CD4-positive, CD25-positive, alpha-beta regulatory T cell (primary cell): ENCODE results near the gene CHST3. TPM values are rescaled to one million over a fixed set of nuclear protein-coding genes. Genes with fewer than 3 reads are reported as not detected.
"Not testable (repeated sequence)": the region's sequence is repeated elsewhere in the genome, so short reads cannot be mapped to it uniquely, and the experiment has no call there.

ENCODE experiments used
- ATAC-seq, 2 donors: fragments of 150-1000 bp; cut with Tn5 transposase; one replicate each; pipeline ENCODE4 v1.10.0; 2021; ENCODE audit warnings: low read depth in 2 of 2, moderate number of reproducible peaks in 2 of 2, moderate library complexity in 1 of 2
- DNase-seq, 3 donors: peaks; one replicate each; pipeline versions ENCODE4 v3.0.0 to v3.0.0-alpha.2; 2012 to 2022; ENCODE audit warnings: mixed read lengths in 1 of 3
- H3K27ac ChIP-seq: one replicate; pipeline ENCODE4 v1.7.0; 2013; ENCODE audit warnings: mild to moderate bottlenecking, low read length; ENCODE audit not compliant: insufficient read depth, poor library complexity, severe bottlenecking
- H3K27me3 ChIP-seq: one replicate; pipeline ENCODE4 v1.7.0; 2013; ENCODE audit warnings: low read length; ENCODE audit not compliant: control insufficient read depth, insufficient read depth
- H3K36me3 ChIP-seq: one replicate; pipeline ENCODE4 v1.7.0; 2013; ENCODE audit warnings: mild to moderate bottlenecking, low read length, moderate library complexity; ENCODE audit not compliant: control insufficient read depth, insufficient read depth
- H3K4me1 ChIP-seq: 2 replicates; pipeline ENCODE4 v1.7.0; 2013; ENCODE audit warnings: mild to moderate bottlenecking, low read length; ENCODE audit not compliant: insufficient read depth, control insufficient read depth, poor library complexity, severe bottlenecking
- H3K4me3 ChIP-seq: one replicate; pipeline ENCODE4 v1.7.0; 2013; ENCODE audit warnings: low read depth, mild to moderate bottlenecking, low read length, moderate library complexity
- H3K9me3 ChIP-seq, 2 experiments: 1 replicate in 1 of 2; 2 replicates in 1 of 2; pipeline ENCODE4 v1.7.0; 2013; ENCODE audit warnings: low read length in 2 of 2, mild to moderate bottlenecking in 1 of 2, moderate library complexity in 1 of 2; ENCODE audit not compliant: control insufficient read depth in 2 of 2
- H3K27ac Mint-ChIP-seq, 3 donors: one replicate each; pipeline ENCODE4 v1.8.0; 2020 to 2022; ENCODE audit warnings: mild to moderate bottlenecking in 3 of 3, mixed read lengths in 3 of 3, moderate library complexity in 2 of 3
- H3K27me3 Mint-ChIP-seq: one replicate; pipeline ENCODE4 v1.8.0; 2022; ENCODE audit warnings: mild to moderate bottlenecking, mixed read lengths
- H3K36me3 Mint-ChIP-seq: one replicate; pipeline ENCODE4 v1.8.0; 2020; ENCODE audit warnings: mixed read lengths
- H3K4me1 Mint-ChIP-seq, 4 donors: one replicate each; pipeline ENCODE4 v1.8.0; 2020 to 2022; ENCODE audit warnings: mixed read lengths in 4 of 4, mild to moderate bottlenecking in 1 of 4
- H3K4me3 Mint-ChIP-seq, 4 donors: one replicate each; pipeline ENCODE4 v1.8.0; 2020 to 2022; ENCODE audit warnings: mild to moderate bottlenecking in 4 of 4, mixed read lengths in 4 of 4, moderate library complexity in 3 of 4
- H3K9me3 Mint-ChIP-seq, 7 donors: one replicate each; pipeline ENCODE4 v1.8.0; 2020 to 2022; ENCODE audit warnings: mixed read lengths in 7 of 7, mild to moderate bottlenecking in 3 of 7, moderate library complexity in 2 of 7
- polyA plus RNA-seq, 4 donors: library from polyadenylated mRNA; unstranded; fragments of 300-500 nt; fragmentation: Illumina TruSeq; gene quantifications; one replicate each; pipeline ENCODE4 v1.2.3, GENCODE V29; 2021
- total RNA-seq: library from RNA; stranded (reverse); gene quantifications from one replicate; pipeline ENCODE4 v1.2.3, GENCODE V29; 2022

The CHST3 gene
- total and polyA plus RNA-seq, 5 donors from 2014 or later, result not detected

DNA sequence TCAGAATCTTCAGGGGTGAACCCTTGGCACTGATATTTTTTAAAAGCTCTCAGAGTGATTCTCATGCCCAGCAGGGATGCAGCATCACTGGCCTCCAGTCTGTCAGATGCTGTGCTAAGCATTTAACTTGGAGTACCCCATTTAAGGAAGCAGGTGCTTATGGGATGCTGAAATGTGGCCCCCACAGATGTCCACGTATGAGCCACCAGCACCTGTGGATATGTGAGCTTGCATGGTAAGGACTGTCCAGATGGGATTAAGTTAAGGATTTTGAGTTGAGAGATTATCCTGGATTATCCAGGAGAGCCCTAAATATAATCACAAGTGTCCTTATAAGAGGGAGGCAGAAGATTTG is 17.7 kb downstream of the CHST3 start:
- Mint-ChIP-seq H3K4me1 (peaks cover 0 to 6% (median 3%) of the 10 kb centered on the region in 4 donors), H3K36me3 (no peaks in the 10 kb centered on the region), H3K9me3 (no peaks in the 10 kb centered on the region), H3K27ac (peak overlapping the region in 1 of 3 donors; percentile 49), H3K4me3 (no peak overlapping the region), H3K27me3 (peaks cover 5% of the 10 kb centered on the region)
- DNase-seq (no peak), ATAC-seq (no peak)
- Histone ChIP-seq H3K4me1 (no peaks in the 10 kb centered on the region), H3K9me3 (no peaks in the 10 kb centered on the region), H3K27me3 (no peaks in the 10 kb centered on the region), H3K27ac (no peak overlapping the region), H3K36me3 (no peaks in the 10 kb centered on the region), H3K4me3 (no peak overlapping the region)

DNA sequence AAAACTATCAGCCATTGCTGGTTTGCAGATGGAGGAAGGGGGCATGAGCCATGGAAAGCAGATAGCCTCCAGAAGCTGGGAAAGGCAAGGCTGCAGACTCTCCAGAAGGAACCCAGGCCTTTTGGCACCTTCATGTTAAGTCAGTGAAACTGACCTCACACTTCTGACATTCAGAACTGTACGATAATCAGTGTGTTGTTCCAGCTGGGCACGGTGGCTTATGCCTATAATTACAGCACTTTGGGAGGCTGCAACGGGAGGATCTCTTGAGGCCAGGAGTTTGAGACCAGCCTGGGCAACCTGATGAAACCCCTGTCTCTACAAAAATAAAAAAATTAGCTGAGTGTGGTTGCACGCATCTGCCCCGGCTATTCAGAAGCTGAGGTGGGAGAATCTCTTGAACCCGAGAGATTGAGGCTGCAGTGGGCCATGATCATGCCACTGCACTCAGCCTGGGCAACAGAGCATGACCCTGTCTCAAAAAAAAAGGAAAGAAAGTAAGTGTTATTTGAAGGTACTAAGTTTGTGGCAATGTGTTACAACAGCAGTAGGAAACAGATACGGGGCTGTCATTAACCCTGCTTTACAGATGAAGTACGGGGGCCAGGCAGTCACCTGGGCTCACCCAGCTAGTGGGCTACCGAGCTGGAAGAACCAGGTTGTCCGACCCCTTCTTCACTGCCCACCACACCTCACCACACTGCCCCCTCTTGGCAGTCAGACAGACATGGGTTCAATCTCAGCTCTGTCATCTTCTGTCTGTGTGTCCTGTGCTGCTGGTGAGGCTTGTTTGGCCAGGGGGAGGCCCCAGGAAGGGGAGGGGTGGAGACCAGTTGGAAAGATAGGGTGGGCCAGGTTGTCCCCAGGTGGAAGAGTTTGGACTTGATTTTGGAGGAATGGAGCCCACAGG is 18.3 kb downstream of the CHST3 start:
- H3K4me3 ChIP-seq, result no peak overlapping the region
- Mint-ChIP-seq H3K27me3 (peaks cover 5% of the 10 kb centered on the region), H3K9me3 (no peaks in the 10 kb centered on the region), H3K36me3 (no peaks in the 10 kb centered on the region), H3K27ac (peak overlapping the region in 1 of 3 donors; percentile 49), H3K4me1 (peaks cover 0 to 6% (median 3%) of the 10 kb centered on the region in 4 donors), H3K4me3 (no peak overlapping the region)
- H3K9me3 ChIP-seq, result no peaks in the 10 kb centered on the region
- no peak for ATAC-seq
- DNase-seq, result no peak
- H3K27me3 ChIP-seq, result no peaks in the 10 kb centered on the region
- H3K36me3 ChIP-seq, result no peaks in the 10 kb centered on the region
- no peak overlapping the region for H3K27ac ChIP-seq
- H3K4me1 ChIP-seq, result no peaks in the 10 kb centered on the region

DNA sequence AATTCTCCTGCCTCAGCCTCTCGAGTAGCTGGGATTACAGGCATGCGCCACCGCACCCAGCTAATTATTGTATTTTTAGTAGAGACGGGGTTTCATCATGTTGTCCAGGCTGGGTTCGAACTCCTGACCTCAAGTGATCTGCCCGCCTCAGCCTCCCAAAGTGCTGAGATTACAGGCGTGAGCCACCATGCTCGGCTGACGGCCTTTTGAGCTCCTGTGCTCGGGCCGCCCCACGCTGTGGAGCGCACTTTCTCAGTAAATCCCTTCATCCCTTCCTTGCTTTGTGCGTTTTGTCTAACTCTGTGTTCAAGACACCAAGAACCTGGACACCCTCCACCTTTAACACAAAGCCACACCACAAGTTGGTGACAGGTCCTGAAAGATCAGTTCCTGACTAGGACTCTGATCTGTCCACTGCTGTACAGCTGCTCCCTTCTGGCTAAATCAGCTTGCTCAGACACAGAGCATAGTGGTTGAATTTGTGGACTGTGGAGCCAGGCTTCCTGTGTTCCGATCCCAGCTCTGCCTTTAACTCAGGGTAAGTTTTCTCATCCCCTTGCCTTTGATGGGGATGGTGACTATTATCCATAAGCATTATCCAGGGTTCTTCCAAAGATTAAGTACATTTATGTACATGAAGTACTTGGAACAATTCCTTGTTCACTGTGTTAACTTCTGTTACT is 20.1 kb downstream of the CHST3 start:
- Histone ChIP-seq H3K27ac (no peak overlapping the region), H3K36me3 (no peaks in the 10 kb centered on the region), H3K4me3 (no peak overlapping the region), H3K9me3 (no peaks in the 10 kb centered on the region), H3K27me3 (no peaks in the 10 kb centered on the region), H3K4me1 (no peaks in the 10 kb centered on the region)
- Mint-ChIP-seq H3K4me3 (no peak overlapping the region), H3K27me3 (peaks cover 5% of the 10 kb centered on the region), H3K9me3 (no peaks in the 10 kb centered on the region), H3K4me1 (peaks cover 0 to 6% (median 3%) of the 10 kb centered on the region in 4 donors), H3K36me3 (no peaks in the 10 kb centered on the region), H3K27ac (peak overlapping the region in 1 of 3 donors; percentile 8)
- ATAC-seq, result no peak
- no peak for DNase-seq

DNA sequence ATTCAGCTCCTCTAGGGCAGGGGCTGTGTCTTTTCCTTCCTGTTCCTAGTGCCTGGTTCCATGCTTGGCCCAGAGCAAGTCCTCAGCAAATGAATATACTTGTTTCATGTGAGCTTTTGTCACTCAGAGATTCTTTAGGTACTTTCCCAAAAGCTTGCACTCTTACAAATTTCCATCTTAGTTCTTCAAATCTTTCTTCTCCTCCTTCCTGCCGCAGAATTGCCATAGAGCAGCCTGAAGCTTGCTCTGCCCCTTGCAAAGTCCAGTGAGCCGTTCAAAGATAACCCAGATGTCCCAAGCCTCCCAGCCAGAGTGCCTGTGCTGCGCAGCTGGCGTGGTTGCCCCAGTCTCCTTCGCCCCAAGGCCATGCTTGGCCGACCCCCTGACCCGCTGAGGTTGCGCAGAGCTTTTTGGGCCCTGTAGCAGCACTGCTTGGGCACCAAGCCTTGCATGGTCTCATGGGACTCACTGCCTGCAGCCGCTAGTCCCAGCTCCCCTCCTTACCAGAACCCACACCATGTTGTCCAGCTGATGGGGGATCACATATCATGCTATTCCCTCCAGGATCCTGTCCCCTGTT is 20.7 kb downstream of the CHST3 start:
- Histone ChIP-seq H3K4me1 (no peaks in the 10 kb centered on the region), H3K36me3 (no peaks in the 10 kb centered on the region), H3K27ac (no peak overlapping the region), H3K9me3 (no peaks in the 10 kb centered on the region), H3K27me3 (no peaks in the 10 kb centered on the region), H3K4me3 (no peak overlapping the region)
- Mint-ChIP-seq H3K4me3 (no peak overlapping the region), H3K27me3 (peaks cover 5% of the 10 kb centered on the region), H3K4me1 (peaks cover 0 to 6% (median 3%) of the 10 kb centered on the region in 4 donors), H3K27ac (peak overlapping the region in 2 of 3 donors; percentile 8 to 12), H3K9me3 (no peaks in the 10 kb centered on the region), H3K36me3 (no peaks in the 10 kb centered on the region)
- DNase-seq (no peak), ATAC-seq (no peak)

DNA sequence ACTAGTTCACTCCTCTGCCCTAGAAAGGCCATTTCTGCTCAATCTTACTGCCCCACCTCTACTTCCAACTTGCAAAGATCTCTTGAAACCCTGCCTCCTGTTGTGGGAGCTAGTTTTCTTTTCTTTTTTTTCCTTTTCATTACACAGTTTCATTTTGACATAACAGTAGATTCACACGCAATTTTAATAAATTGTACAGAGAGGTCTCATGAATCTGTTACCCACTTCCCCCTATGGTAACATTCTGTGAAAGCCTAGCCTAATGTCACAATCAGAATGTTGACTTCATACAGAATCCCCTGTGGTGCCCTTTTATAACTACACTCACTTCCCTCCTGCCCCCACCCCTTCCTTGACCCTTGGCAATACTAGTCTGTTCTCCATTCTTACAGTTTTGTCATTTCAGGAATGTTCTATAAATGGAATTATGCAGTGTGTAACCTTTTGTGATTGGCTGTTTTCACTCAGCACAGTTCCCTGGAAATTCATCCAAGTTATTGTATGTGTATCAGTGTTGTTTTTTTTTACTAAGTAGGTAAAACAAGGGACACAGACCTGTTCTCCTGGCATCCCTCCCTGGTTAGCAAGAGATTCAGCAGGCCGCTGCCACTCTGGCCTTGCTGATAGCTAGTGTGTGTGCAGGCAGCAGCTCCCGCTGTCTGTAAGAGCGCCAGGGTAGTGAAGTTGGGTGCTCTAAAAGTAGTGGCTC is 21.5 kb downstream of the CHST3 start:
- peak overlapping the region in 1 of 3 donors; percentile 8 for H3K27ac Mint-ChIP-seq
- no peak for ATAC-seq

DNA sequence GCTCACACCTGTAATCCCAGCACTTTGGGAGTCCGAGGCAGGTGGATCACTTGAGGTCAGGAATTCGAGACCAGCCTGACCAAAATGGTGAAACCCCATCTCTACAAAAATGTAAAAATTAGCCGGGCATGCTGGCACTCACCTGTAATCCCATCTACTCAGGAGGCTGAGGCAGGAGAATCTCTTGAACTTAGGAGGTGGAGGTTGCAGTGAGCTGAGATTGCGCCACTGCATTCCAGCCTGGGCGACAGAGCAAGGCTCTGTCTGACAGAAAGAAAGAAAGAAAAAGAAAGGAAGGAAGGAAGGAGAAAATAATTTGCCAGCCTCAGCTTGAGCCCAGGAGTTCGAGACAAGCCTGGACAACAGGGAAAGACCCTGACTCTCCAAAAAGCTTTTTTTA is 24.7 kb downstream of the CHST3 start:
- H3K27ac ChIP-seq, H3K4me1 ChIP-seq, H3K9me3 ChIP-seq, H3K4me3 ChIP-seq, ATAC-seq, H3K9me3 Mint-ChIP-seq, DNase-seq, H3K4me3 Mint-ChIP-seq, H3K36me3 Mint-ChIP-seq, H3K27ac Mint-ChIP-seq, H3K36me3 ChIP-seq, H3K27me3 ChIP-seq, H3K4me1 Mint-ChIP-seq: not testable (repeated sequence)
- peaks cover 10% of the 10 kb centered on the region for H3K27me3 Mint-ChIP-seq

More for the DNA sequence above, 21.5 kb downstream of the CHST3 start:
- no peaks in the 10 kb centered on the region for H3K4me1 ChIP-seq
- H3K4me3 ChIP-seq, result no peak overlapping the region
- H3K27ac ChIP-seq, result no peak overlapping the region
- no peaks in the 10 kb centered on the region for H3K36me3 ChIP-seq
- H3K9me3 ChIP-seq, result no peaks in the 10 kb centered on the region
- peak in 1 of 3 donors; percentile 32 for DNase-seq
- Mint-ChIP-seq H3K36me3 (no peaks in the 10 kb centered on the region), H3K27me3 (peaks cover 5% of the 10 kb centered on the region), H3K4me3 (no peak overlapping the region), H3K9me3 (no peaks in the 10 kb centered on the region), H3K4me1 (peaks cover 0 to 6% (median 3%) of the 10 kb centered on the region in 4 donors)
- no peaks in the 10 kb centered on the region for H3K27me3 ChIP-seq

DNA sequence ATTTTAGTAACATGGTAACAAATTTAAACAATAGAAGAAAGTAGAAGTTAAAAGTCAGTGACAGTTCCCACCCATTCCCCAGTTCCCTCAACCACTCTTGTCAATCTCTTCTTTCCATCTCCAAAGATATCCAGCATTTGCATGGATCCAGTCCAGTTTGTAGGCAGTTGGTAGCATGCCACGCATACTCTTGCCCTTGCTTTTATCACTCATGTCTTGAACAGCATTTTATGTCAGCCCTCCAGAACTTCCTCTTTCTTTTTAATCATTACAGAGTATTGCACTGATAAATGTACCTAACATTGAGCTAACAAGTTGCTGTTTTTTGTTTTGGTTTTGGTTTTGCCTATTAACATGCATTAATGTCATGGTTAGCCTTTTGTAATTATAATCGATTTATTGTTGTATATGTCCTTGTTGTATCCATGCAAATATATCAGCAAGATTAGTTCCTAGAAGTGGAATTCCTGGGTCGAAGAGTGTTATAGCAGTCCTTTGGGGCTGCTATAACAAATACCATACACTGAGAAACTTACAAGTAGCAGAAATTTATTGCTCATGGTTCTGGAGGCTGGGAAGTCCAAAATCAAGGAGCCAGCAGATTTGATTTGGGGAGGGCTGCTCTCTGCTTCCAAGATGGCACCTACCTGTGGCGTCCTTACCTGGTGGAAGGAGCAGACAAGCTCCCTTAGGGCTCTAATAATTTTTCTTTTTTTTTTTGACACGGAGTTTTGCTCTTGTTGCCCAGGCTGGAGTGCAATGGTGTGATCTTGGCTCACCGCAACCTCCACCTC is 25.7 kb downstream of the CHST3 start:
- ATAC-seq (no peak), DNase-seq (no peak)
- Mint-ChIP-seq H3K4me3 (no peak overlapping the region), H3K36me3 (no peaks in the 10 kb centered on the region), H3K4me1 (peaks cover 0 to 4% (median under 1%) of the 10 kb centered on the region in 4 donors), H3K9me3 (no peaks in the 10 kb centered on the region), H3K27ac (no peak overlapping the region), H3K27me3 (peaks cover 10% of the 10 kb centered on the region)
- Histone ChIP-seq H3K9me3 (no peaks in the 10 kb centered on the region), H3K36me3 (no peaks in the 10 kb centered on the region), H3K4me1 (no peaks in the 10 kb centered on the region), H3K27ac (no peak overlapping the region), H3K4me3 (no peak overlapping the region), H3K27me3 (no peaks in the 10 kb centered on the region)
